Measurements from ENCODE around the gene PATJ. TPM values are rescaled to one million over a fixed set of nuclear protein-coding genes. Genes with fewer than 3 reads are reported as not detected.
"Not testable (repeated sequence)": the region's sequence is repeated elsewhere in the genome, so short reads cannot be mapped to it uniquely, and the experiment has no call there.

Gene PATJ
- total and polyA plus RNA-seq, 10 donors: 2.3 to 32.2 (median 17.7) TPM

DNA sequence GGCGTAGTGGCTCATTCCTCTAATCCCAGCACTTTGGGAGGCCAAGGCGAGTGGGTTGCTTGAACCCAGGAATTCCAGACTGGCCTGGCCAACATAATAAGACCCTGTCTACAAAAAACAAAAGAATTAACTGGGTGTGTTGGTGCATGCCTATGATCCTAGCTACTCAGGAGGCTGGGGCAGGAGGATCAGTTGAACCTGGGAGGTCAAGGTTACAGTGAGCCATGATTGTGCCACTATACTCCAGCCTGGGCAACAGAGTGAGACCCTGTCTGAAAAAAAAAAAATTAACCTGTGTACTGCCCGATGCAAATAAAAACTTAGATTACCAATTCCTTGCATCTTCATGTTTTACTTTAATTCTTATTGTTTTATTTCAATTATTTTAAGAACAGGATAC is 193.2 kb downstream of the PATJ start:
- 89 to 96% (median 92%) methylated on average over 3 of the region's 3 CpGs for WGBS, 5 donors

DNA sequence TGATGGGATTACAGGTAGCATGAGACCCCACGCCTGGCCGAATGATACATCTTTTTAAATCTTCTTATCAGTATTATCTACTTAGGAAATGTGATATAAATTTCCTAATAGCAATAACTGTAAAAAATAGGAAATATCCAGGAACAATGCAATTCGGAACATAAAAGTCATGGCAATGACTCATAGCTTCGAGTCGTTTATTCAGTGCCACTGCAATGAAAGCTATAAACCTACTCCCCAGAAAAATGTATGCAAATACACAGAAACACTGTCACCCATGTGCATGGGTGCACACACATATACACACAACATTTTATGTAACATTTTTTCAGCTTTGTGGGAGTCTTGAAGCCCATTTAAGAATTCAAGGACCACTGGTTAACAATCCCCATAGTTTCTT is 194.6 kb downstream of the PATJ start:
- peaks cover 0 to 4% (median 0%) of the 10 kb centered on the region in 6 donors for H3K36me3 ChIP-seq
- DNase-seq: no peak
- H3K27me3 ChIP-seq (replicated peaks in 1 of 7): no peaks in the 10 kb centered on the region
- no peaks in the 10 kb centered on the region for H3K9me3 ChIP-seq
- H3K27ac ChIP-seq: no peak overlapping the region
- no peak overlapping the region for H3K4me3 ChIP-seq
- TF ChIP-seq, protein P1, sequence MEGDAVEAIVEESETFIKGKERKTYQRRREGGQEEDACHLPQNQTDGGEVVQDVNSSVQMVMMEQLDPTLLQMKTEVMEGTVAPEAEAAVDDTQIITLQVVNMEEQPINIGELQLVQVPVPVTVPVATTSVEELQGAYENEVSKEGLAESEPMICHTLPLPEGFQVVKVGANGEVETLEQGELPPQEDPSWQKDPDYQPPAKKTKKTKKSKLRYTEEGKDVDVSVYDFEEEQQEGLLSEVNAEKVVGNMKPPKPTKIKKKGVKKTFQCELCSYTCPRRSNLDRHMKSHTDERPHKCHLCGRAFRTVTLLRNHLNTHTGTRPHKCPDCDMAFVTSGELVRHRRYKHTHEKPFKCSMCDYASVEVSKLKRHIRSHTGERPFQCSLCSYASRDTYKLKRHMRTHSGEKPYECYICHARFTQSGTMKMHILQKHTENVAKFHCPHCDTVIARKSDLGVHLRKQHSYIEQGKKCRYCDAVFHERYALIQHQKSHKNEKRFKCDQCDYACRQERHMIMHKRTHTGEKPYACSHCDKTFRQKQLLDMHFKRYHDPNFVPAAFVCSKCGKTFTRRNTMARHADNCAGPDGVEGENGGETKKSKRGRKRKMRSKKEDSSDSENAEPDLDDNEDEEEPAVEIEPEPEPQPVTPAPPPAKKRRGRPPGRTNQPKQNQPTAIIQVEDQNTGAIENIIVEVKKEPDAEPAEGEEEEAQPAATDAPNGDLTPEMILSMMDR (IDR thresholded peaks at IDR 0.05 in 8 of 11, conservative IDR thresholded peaks at IDR 0.05 in 3 of 11): no peak
- TF ChIP-seq POLR2A (IDR thresholded peaks at IDR 0.05) (no peak), POLR2AphosphoS5 (IDR thresholded peaks at IDR 0.05) (no peak)
- H3K4me1 ChIP-seq: no peaks in the 10 kb centered on the region
- intact Hi-C loops (cut with DNase I; ENCODE audit: low total_unique reads): no loop called here
- 51 to 79% (median 62%) methylated on average over 5 of the region's 5 CpGs for WGBS, 5 donors

More for the DNA sequence above, 193.2 kb downstream of the PATJ start:
- H3K27me3 ChIP-seq (replicated peaks in 1 of 7): no peaks in the 10 kb centered on the region
- no peaks in the 10 kb centered on the region for H3K4me1 ChIP-seq
- DNase-seq: no peak
- intact Hi-C loops (cut with DNase I; ENCODE audit: low total_unique reads): no loop called here
- H3K9me3 ChIP-seq: no peaks in the 10 kb centered on the region
- no peak overlapping the region for H3K4me3 ChIP-seq
- H3K27ac ChIP-seq: no peak overlapping the region
- TF ChIP-seq POLR2AphosphoS5 (IDR thresholded peaks at IDR 0.05): no peak
- no peak for TF ChIP-seq POLR2A (IDR thresholded peaks at IDR 0.05)
- TF ChIP-seq, protein P1 (IDR thresholded peaks at IDR 0.05 in 8 of 11, conservative IDR thresholded peaks at IDR 0.05 in 3 of 11): no peak
- peaks cover 0 to 6% (median 0%) of the 10 kb centered on the region in 6 donors for H3K36me3 ChIP-seq

DNA sequence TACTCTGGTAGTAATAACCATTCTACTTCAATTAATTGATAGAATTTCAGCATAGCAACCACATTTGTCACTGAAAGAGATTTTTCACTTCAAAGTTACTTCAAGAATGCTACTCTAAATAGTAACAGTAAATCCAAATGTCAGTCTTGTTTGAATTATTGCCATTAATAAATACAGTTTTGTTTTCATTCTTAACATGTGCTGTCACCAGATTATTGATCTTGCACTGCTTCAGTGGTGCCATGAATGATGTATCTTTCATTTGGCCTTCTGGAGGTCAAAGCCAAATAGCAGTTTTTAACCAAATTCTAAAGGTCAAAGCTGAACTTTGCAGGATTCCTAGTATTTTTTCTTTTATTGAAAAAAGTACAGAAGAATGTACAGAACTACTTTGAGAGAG is 199.5 kb downstream of the PATJ start:
- Histone ChIP-seq H3K4me1 (no peaks in the 10 kb centered on the region), H3K36me3 (peaks cover 0 to 11% (median 0%) of the 10 kb centered on the region in 6 donors), H3K4me3 (no peak overlapping the region), H3K27ac (no peak overlapping the region), H3K9me3 (no peaks in the 10 kb centered on the region), H3K27me3 (replicated peaks in 1 of 7) (no peaks in the 10 kb centered on the region)
- no peak for TF ChIP-seq POLR2AphosphoS5 (IDR thresholded peaks at IDR 0.05)
- no peak for DNase-seq
- intact Hi-C loops (cut with DNase I; ENCODE audit: low total_unique reads): no loop called here

DNA sequence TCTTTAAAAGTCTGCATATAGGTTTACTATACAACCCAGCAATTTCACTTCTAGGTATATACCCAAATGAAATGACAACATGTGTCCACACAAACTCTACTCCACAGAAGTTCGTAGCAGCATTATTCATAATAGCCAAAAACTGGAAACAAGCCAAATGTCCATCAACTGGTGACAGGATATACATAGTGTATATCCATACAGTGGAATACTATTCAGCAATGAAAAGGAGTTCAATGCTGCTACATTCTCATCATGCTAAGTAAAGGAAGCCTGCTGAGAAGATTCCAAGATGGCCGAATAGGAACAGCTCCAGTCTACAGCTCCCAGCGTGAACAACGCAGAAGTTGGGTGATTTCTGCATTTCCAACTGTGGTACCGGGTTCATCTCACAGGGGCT is 200.6 kb downstream of the PATJ start:
- Histone ChIP-seq H3K9me3 (no peaks in the 10 kb centered on the region), H3K27ac (no peak overlapping the region), H3K27me3 (replicated peaks in 1 of 7) (no peaks in the 10 kb centered on the region), H3K4me3 (no peak overlapping the region), H3K36me3 (peaks cover 0 to 11% (median 0%) of the 10 kb centered on the region in 6 donors), H3K4me1 (no peaks in the 10 kb centered on the region)
- intact Hi-C loops (cut with DNase I; ENCODE audit: low total_unique reads): no loop called here
- WGBS, 5 donors: 92 to 99% (median 95%) methylated on average over 4 to 5 of the region's 5 CpGs
- no peak for DNase-seq
- TF ChIP-seq, protein P1 (IDR thresholded peaks at IDR 0.05 in 8 of 11, conservative IDR thresholded peaks at IDR 0.05 in 3 of 11): no peak
- TF ChIP-seq POLR2A (IDR thresholded peaks at IDR 0.05) (no peak), POLR2AphosphoS5 (IDR thresholded peaks at IDR 0.05) (no peak)

DNA sequence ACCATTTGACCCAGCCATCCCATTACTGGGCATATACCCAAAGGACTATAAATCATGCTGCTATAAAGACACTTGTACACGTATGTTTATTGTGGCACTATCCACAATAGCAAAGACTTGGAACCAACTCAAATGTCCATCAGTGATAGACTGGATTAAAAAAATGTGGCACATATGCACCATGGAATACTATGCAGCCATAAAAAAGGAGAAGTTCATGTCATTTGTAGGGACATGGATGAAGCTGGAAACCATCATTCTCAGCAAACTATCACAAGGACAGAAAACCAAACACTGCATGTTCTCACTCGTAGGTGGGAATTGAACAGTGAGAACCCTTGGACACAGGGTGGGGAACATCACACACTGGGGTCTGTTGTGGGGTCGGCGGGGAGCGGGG is 206.4 kb downstream of the PATJ start:
- WGBS, 5 donors: 67 to 92% (median 87%) methylated on average over 4 to 5 of the region's 5 CpGs
- H3K4me3 ChIP-seq: not testable (repeated sequence)

More for the DNA sequence above, 206.4 kb downstream of the PATJ start:
- H3K4me1 ChIP-seq; H3K36me3 ChIP-seq; DNase-seq; H3K9me3 ChIP-seq; H3K27me3 ChIP-seq (replicated peaks in 1 of 7); H3K27ac ChIP-seq; intact Hi-C loops (cut with DNase I; ENCODE audit: low total_unique reads): not testable (repeated sequence)
